GM23338 (cell line): Measurements from ENCODE around the gene TASP1.
"Not testable (repeated sequence)": the region's sequence is repeated elsewhere in the genome, so short reads cannot be mapped to it uniquely, and the experiment has no call there.

Experiments
- CTCF ChIP-seq, 2 experiments: fragments of 200-600 bp in 1 of 2; sonication (generic) in 1 of 2; conservative IDR thresholded peaks; 2 replicates each; pipeline versions ENCODE4 v1.5.1 to v1.6.1; 2016 to 2017; ENCODE audit warnings: antibody characterized with exemption in 2 of 2, low read depth in 2 of 2, mild to moderate bottlenecking in 2 of 2, moderate library complexity in 1 of 2
- ETS1 ChIP-seq: IDR thresholded peaks from 2 replicates; pipeline ENCODE4 v1.6.1; 2016; ENCODE audit warnings: antibody characterized with exemption
- EZH2 ChIP-seq: fragments of 200-600 bp; sonication (generic); IDR thresholded peaks from one replicate; pipeline ENCODE4 v1.8.0; 2017; ENCODE audit warnings: antibody characterized with exemption, mild to moderate bottlenecking, low read depth; ENCODE audit not compliant: unreplicated experiment
- EZH2phosphoT487 ChIP-seq: fragments of 200-600 bp; sonication (generic); IDR thresholded peaks from one replicate; pipeline ENCODE4 v1.8.1; 2018; ENCODE audit warnings: antibody characterized with exemption; ENCODE audit not compliant: unreplicated experiment
- POLR2AphosphoS5 ChIP-seq: IDR thresholded peaks from 2 replicates; pipeline ENCODE4 v1.6.1; 2016; ENCODE audit warnings: antibody characterized with exemption, low read depth
- REST ChIP-seq: IDR thresholded peaks from one replicate; pipeline ENCODE4 v1.6.1; 2018; ENCODE audit warnings: antibody characterized with exemption; ENCODE audit not compliant: unreplicated experiment
- ZNF331 ChIP-seq: fragments of 250-450 bp; sonication (Bioruptor Pico); IDR thresholded peaks from 2 replicates; pipeline ENCODE4 v1.5.0; 2020; ENCODE audit warnings: low read depth, mild to moderate bottlenecking, moderate library complexity

GRCh38 chr20:13618456-13618855 lies 20.3 kb downstream of the TASP1 start:
- TF ChIP-seq CTCF (conservative IDR thresholded peaks at IDR 0.05; ENCODE audit: low read depth in 2 of 2); ZNF331 (CRISPR knock-in tag); EZH2; EZH2phosphoT487; REST; POLR2AphosphoS5; ETS1: not testable (repeated sequence)
